NCI-H2196 (cell line): Measurements from ENCODE around the gene TXNRD1.
"Not testable (repeated sequence)": the region's sequence is repeated elsewhere in the genome, so short reads cannot be mapped to it uniquely, and the experiment has no call there.

Experiments used
- DNase-seq: peaks from one replicate; lab custom pipeline; 2025; ENCODE audit not compliant: unreplicated experiment; lab: John Stamatoyannopoulos, UW

TXNRD1 gene

GRCh38 chr12:104394086-104394485, 178.5 kb downstream of the TXNRD1 start:
- not testable (repeated sequence) for DNase-seq
